IMR-90 (cell line): ENCODE data around the gene GLS. TPM values are rescaled to one million over a fixed set of nuclear protein-coding genes. Genes with fewer than 3 reads are reported as not detected.

Source experiments
- ATAC-seq: fragments of 200-7000 bp; cut with Tn5 transposase; 2 replicates; pipeline ENCODE4 v1.9.1; 2020; ENCODE audit warnings: low read depth, mild to moderate bottlenecking, moderate library complexity
- BruUV-seq: library from RNA; stranded (reverse); fragments of 400-500 nt; replicated peaks from 2 replicates; lab custom pipeline; 2021; lab: Mats Ljungman, UMichigan
- CTCF ChIA-PET: fragments of 300-600 bp; formaldehyde crosslinking; extraction: SDS; loops from one replicate; lab custom pipeline; 2021; ENCODE audit warnings: antibody characterized with exemption; lab: Yijun Ruan, JAX
- POLR2A ChIA-PET: fragments of 300-600 bp; sonication (Branson Sonifier 250); formaldehyde crosslinking; loops from one replicate; lab custom pipeline; 2022; ENCODE audit warnings: antibody characterized with exemption; ENCODE audit not compliant: unreplicated experiment; lab: Charles Lee
- DNase-seq: peaks from one replicate; pipeline ENCODE4 v3.0.0; 2013
- H2AFZ ChIP-seq: replicated peaks from 2 replicates; pipeline ENCODE3; 2013; ENCODE audit warnings: low read length, mild to moderate bottlenecking; ENCODE audit not compliant: poor library complexity
- H2AK5ac ChIP-seq: 2 replicates; pipeline ENCODE4 v1.6.1; 2013; ENCODE audit warnings: low read depth, low read length, inconsistent platforms
- H2AK9ac ChIP-seq: replicated peaks from 2 replicates; pipeline ENCODE3; 2013; ENCODE audit warnings: mild to moderate bottlenecking, low read depth, low read length, moderate library complexity; ENCODE audit not compliant: poor library complexity
- H2BK120ac ChIP-seq: 2 replicates; pipeline ENCODE4 v1.6.1; 2013; ENCODE audit warnings: low read depth, low read length, inconsistent platforms
- H2BK15ac ChIP-seq: 3 replicates; pipeline ENCODE4 v1.6.1; 2013; ENCODE audit warnings: low read depth, low read length, inconsistent platforms
- H2BK20ac ChIP-seq: 2 replicates; pipeline ENCODE4 v1.6.1; 2013; ENCODE audit warnings: low read depth, mild to moderate bottlenecking, inconsistent platforms, low read length, moderate library complexity
- H2BK5ac ChIP-seq: 2 replicates; pipeline ENCODE4 v1.6.1; 2013; ENCODE audit warnings: mild to moderate bottlenecking, low read depth, low read length, inconsistent platforms; ENCODE audit not compliant: poor library complexity, severe bottlenecking
- H3K14ac ChIP-seq: replicated peaks from 2 replicates; pipeline ENCODE4 v1.6.1; 2013; ENCODE audit warnings: low read depth, low read length, inconsistent platforms
- H3K18ac ChIP-seq: 2 replicates; pipeline ENCODE4 v1.6.1; 2013; ENCODE audit warnings: low read depth, low read length, control low read depth
- H3K23ac ChIP-seq: 2 replicates; pipeline ENCODE4 v1.6.1; 2013; ENCODE audit warnings: low read depth, low read length, inconsistent platforms
- H3K27ac ChIP-seq: 2 replicates; pipeline ENCODE4 v1.5.1; 2013; ENCODE audit warnings: mild to moderate bottlenecking, control low read depth, low read length; ENCODE audit not compliant: insufficient read depth
- H3K27me3 ChIP-seq: 2 replicates; pipeline ENCODE4 v1.6.1; 2013; ENCODE audit warnings: low read length; ENCODE audit not compliant: control insufficient read depth, insufficient read depth
- H3K36me3 ChIP-seq: 2 replicates; pipeline ENCODE4 v1.6.1; 2013; ENCODE audit warnings: low read length, mixed read lengths; ENCODE audit not compliant: control insufficient read depth, insufficient read depth
- H3K4ac ChIP-seq: 2 replicates; pipeline ENCODE4 v1.6.1; 2013; ENCODE audit warnings: low read depth, low read length, inconsistent platforms
- H3K4me1 ChIP-seq: 2 replicates; pipeline ENCODE4 v1.6.1; 2013; ENCODE audit warnings: low read length, mixed read lengths; ENCODE audit not compliant: control insufficient read depth, insufficient read depth
- H3K4me2 ChIP-seq: 2 replicates; pipeline ENCODE4 v1.6.1; 2013; ENCODE audit warnings: low read depth, mild to moderate bottlenecking, control low read depth, low read length, moderate library complexity
- H3K4me3 ChIP-seq: 2 replicates; pipeline ENCODE4 v1.5.1; 2013; ENCODE audit warnings: low read depth, mild to moderate bottlenecking, control low read depth, low read length, moderate library complexity; ENCODE audit not compliant: insufficient read depth
- H3K56ac ChIP-seq: 2 replicates; pipeline ENCODE4 v1.6.1; 2013; ENCODE audit warnings: low read length, inconsistent platforms; ENCODE audit not compliant: insufficient read depth; ENCODE audit errors: extremely low read depth
- H3K79me1 ChIP-seq, 2 experiments: 2 replicates each; pipeline ENCODE4 v1.6.1; 2013; ENCODE audit warnings: low read length in 2 of 2, inconsistent platforms in 1 of 2, low read depth in 1 of 2
- H3K9ac ChIP-seq: 2 replicates; pipeline ENCODE4 v1.6.1; 2013; ENCODE audit warnings: low read depth, low read length, control low read depth
- H3K9me1 ChIP-seq: 2 replicates; pipeline ENCODE4 v1.6.1; 2013; ENCODE audit warnings: low read length, inconsistent platforms; ENCODE audit not compliant: insufficient read depth
- H3K9me3 ChIP-seq: 2 replicates; pipeline ENCODE4 v1.6.1; 2013; ENCODE audit warnings: low read length; ENCODE audit not compliant: control insufficient read depth, insufficient read depth
- H4K20me1 ChIP-seq: 2 replicates; pipeline ENCODE4 v1.6.1; 2013; ENCODE audit warnings: low read length, inconsistent platforms; ENCODE audit not compliant: insufficient read depth
- H4K5ac ChIP-seq: 2 replicates; pipeline ENCODE4 v1.6.1; 2013; ENCODE audit warnings: mild to moderate bottlenecking, low read depth, low read length, control low read depth
- H4K8ac ChIP-seq, 2 experiments: 2 replicates each; pipeline ENCODE4 v1.6.1; 2013; ENCODE audit warnings: low read depth in 2 of 2, low read length in 2 of 2, control low read depth in 1 of 2, inconsistent platforms in 1 of 2
- H4K91ac ChIP-seq: 2 replicates; pipeline ENCODE4 v1.6.1; 2013; ENCODE audit warnings: low read depth, low read length, inconsistent platforms; ENCODE audit not compliant: insufficient read depth
- BHLHE40 ChIP-seq: fragments of 150-350 bp; IDR thresholded peaks from 2 replicates; pipeline ENCODE4 v1.6.1; 2016; ENCODE audit warnings: mild to moderate bottlenecking, low read depth, low read length
- CEBPB ChIP-seq: IDR thresholded peaks from 2 replicates; pipeline ENCODE4 v1.6.1; 2012; ENCODE audit warnings: low read depth, low read length, improper control_type of control experiment
- CHD1 ChIP-seq: IDR thresholded peaks from 2 replicates; pipeline ENCODE4 v1.6.1; 2012; ENCODE audit warnings: low read depth, low read length, improper control_type of control experiment
- MAFK ChIP-seq: IDR thresholded peaks from 2 replicates; pipeline ENCODE4 v1.6.1; 2012; ENCODE audit warnings: low read depth, low read length, improper control_type of control experiment
- MAZ ChIP-seq: IDR thresholded peaks from 2 replicates; pipeline ENCODE4 v1.6.1; 2012; ENCODE audit warnings: low read depth, mild to moderate bottlenecking, low read length, improper control_type of control experiment, moderate library complexity, borderline replicate concordance
- MXI1 ChIP-seq: IDR thresholded peaks from 2 replicates; pipeline ENCODE4 v1.6.1; 2012; ENCODE audit warnings: low read depth, mild to moderate bottlenecking, low read length, moderate library complexity, borderline replicate concordance
- POLR2A ChIP-seq: IDR thresholded peaks from 2 replicates; pipeline ENCODE4 v1.6.1; 2012; ENCODE audit warnings: mild to moderate bottlenecking, low read depth, low read length
- RAD21 ChIP-seq: IDR thresholded peaks from 2 replicates; pipeline ENCODE4 v1.6.1; 2012; ENCODE audit warnings: low read length, improper control_type of control experiment
- RFX5 ChIP-seq: IDR thresholded peaks from 2 replicates; pipeline ENCODE4 v1.8.0; 2012; ENCODE audit warnings: low read depth, mild to moderate bottlenecking, low read length, moderate library complexity
- dilution Hi-C: fragments of 300-500 bp; cut with HindIII; formaldehyde crosslinking; loops from one replicate; pipeline ENCODE4 v1.14.3; 2018; ENCODE audit warnings: low sequenced_read_pairs; ENCODE audit not compliant: unreplicated experiment
- in situ Hi-C: fragments of 300-500 bp; cut with MboI; formaldehyde crosslinking; loops from 3 replicates; pipeline ENCODE4 v1.14.3; 2019; ENCODE audit warnings: low sequenced_read_pairs, inconsistent platforms, mixed read lengths
- intact Hi-C: fragments of 100-400 bp; cut with micrococcal nuclease; formaldehyde crosslinking; loops from 2 replicates; pipeline ENCODE4 v1.10.0; 2022
- polyA plus RNA-seq, 3 experiments: library from polyadenylated mRNA; depleted of rRNA; stranded (reverse); fragments of >200 nt; gene quantifications; 2 replicates each; pipeline ENCODE4 v1.2.3, GENCODE V29; 2012; ENCODE audit warnings: low replicate concordance in 1 of 3
- total RNA-seq: library from RNA; depleted of rRNA; stranded (reverse); fragments of >200 nt; gene quantifications from 2 replicates; pipeline ENCODE4 v1.2.3, GENCODE V29; 2012

Gene GLS
- total and polyA plus RNA-seq, 2 of the 4 experiments (the other 2 are of a cell fraction): 87.5 to 130 TPM

DNA sequence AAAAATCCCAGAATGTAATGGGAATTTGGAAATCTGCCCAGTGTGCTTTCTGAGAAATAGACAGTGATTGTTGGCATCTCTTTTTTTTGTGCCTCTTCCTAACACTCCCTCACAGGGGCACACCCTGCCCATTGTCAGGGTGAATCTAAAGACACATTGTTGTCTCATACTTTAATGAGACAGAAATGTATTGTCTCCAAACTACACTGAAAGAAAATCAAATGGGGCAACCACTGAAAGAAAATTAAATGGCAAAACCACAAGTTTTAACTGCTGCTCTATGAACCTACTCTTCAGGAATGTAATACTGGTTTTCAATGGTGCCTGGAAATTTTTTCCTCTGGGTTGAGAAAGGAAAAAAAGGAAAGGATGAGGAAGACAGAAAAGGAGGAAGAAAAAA lies 43.2 kb upstream of the GLS start:
- Histone ChIP-seq H3K14ac (no peak overlapping the region), H4K20me1 (no peaks in the 10 kb centered on the region), H2AK5ac (no peak overlapping the region; the same call in 1 of the 2 replicates), H3K56ac (no peak overlapping the region), H2BK20ac (peak overlapping the region; percentile 30; the same call in 1 of the 2 replicates), H4K5ac (peak overlapping the region; percentile 79; the same call in 1 of the 2 replicates), H3K79me1 (peaks cover 0 to 8% of the 10 kb centered on the region in 2 experiments; a peak in 1 of 4 replicates), H2BK15ac (no peak overlapping the region), H2BK5ac (peak overlapping the region; percentile 56), H3K27ac (peak overlapping the region; percentile 60), H3K4me3 (no peak overlapping the region), H2AFZ (no peak overlapping the region), H3K27me3 (no peaks in the 10 kb centered on the region), H4K8ac (peak overlapping the region in 1 of 2 experiments; percentile 60; a peak in 2 of 4 replicates), H3K9ac (no peak overlapping the region), H3K23ac (no peak overlapping the region), H2BK120ac (peak overlapping the region; percentile 58), H3K4me1 (peaks cover 16% of the 10 kb centered on the region), H3K4me2 (peak overlapping the region; percentile 86; the same call in 1 of the 2 replicates), H3K9me1 (peaks cover 15% of the 10 kb centered on the region; the same call in 1 of the 2 replicates), H4K91ac (peak overlapping the region; percentile 40; the same call in 1 of the 2 replicates), H3K18ac (peak overlapping the region; percentile 65; the same call in 1 of the 2 replicates), H3K4ac (peak overlapping the region; percentile 57; the same call in 1 of the 2 replicates), H2AK9ac (no peak overlapping the region), H3K36me3 (no peaks in the 10 kb centered on the region), H3K9me3 (no peaks in the 10 kb centered on the region)
- ChIA-PET POLR2A (no interaction called here), CTCF (interaction anchor here (1.8 kb wide), 1 partner anchor 12 kb away, joined by 4 read pairs; no protein-coding TSS in a partner anchor)
- intact Hi-C loops (loop anchor here (5.0 kb wide), 1 partner anchor 45 kb away; the partner anchor contains the start of gene GLS), in situ Hi-C loops (no loop called here), dilution Hi-C loops (no loop called here)
- no TSS peak for BruUV-seq
- no peak for TF ChIP-seq RFX5
- no peak for TF ChIP-seq BHLHE40
- TF ChIP-seq RAD21: no peak
- TF ChIP-seq POLR2A: no peak
- no peak for TF ChIP-seq CHD1
- no peak for TF ChIP-seq MAFK
- TF ChIP-seq MXI1: no peak
- no peak for TF ChIP-seq CEBPB
- no peak for TF ChIP-seq MAZ
- DNase-seq (peak; percentile 48), ATAC-seq (peak; percentile 8; the same call in 1 of the 2 replicates)
